Testis (tissue), 2 donors: ENCODE results near the gene ACAA1.

ENCODE experiments used
- CTCF ChIP-seq, 3 experiments: fragments of 450-650 bp in 2 of 3; fragments of 200-600 bp in 1 of 3; sonication (generic) in 1 of 3; IDR thresholded peaks; one replicate each; pipeline ENCODE4 v1.5.1; 2016 to 2019; ENCODE audit warnings: antibody characterized with exemption in 3 of 3, mild to moderate bottlenecking in 2 of 3, moderate library complexity in 1 of 3
- POLR2A ChIP-seq: fragments of 450-650 bp; IDR thresholded peaks from one replicate; pipeline ENCODE4 v1.6.1; 2017; ENCODE audit warnings: antibody characterized with exemption, mild to moderate bottlenecking, moderate library complexity

GRCh38 chr3:38154625-38155255 is 17.8 kb upstream of the ACAA1 start:
- TF ChIP-seq CTCF (IDR thresholded peaks at IDR 0.05): no peak
- no peak for TF ChIP-seq POLR2A
